ENCODE results near the gene CDK3. TPM values are rescaled to one million over a fixed set of nuclear protein-coding genes. Genes with fewer than 3 reads are reported as not detected.

CDK3 gene
- total RNA-seq, 1 experiment from 2014 or later = 7.1 TPM

- no peaks in the 10 kb centered on the region for H3K9me2 ChIP-seq (ENCODE audit: insufficient read depth)
- H3K4me3 ChIP-seq (replicated peaks in 1 of 2; ENCODE audit: low read depth in 1 of 2, low read length in 2 of 2) = no peak overlapping the region
- no TSS peak for BruUV-seq (replicated peaks)
- POLR2A ChIA-PET = interaction anchor here (1.1 kb wide), 1 partner anchor 19 kb away, joined by 8 read pairs; the partner anchor contains the start of genes ACOX1 and TEN1
- no peak overlapping the region for H3K4me2 ChIP-seq (ENCODE audit: low read length)
- H4K20me1 ChIP-seq (ENCODE audit: insufficient read depth) = no peaks in the 10 kb centered on the region
- intact Hi-C loops (cut with micrococcal nuclease) = no loop called here
- ATAC-seq (no peak), DNase-seq (ENCODE audit: low read depth, low spot score) (no peak)
- no peak overlapping the region for H3K9ac ChIP-seq (ENCODE audit: low read length)
- H3K9me3 ChIP-seq (ENCODE audit: control insufficient read depth in 1 of 2, insufficient read depth in 1 of 2, low read depth in 1 of 2, low read length in 2 of 2) = no peaks in the 10 kb centered on the region
- RAD21 ChIA-PET (ENCODE audit: low non-redundant PET in 1 of 2, low total read pairs in 2 of 2, uncharacterized antibody in 2 of 2, unreplicated experiment in 2 of 2) = no interaction called here
- H3K27ac ChIP-seq (ENCODE audit: low read depth, low read length) = no peak overlapping the region
- H3K36me3 ChIP-seq (ENCODE audit: control insufficient read depth in 1 of 2, insufficient read depth in 2 of 2, low read length in 2 of 2) = peaks cover 10 to 13% of the 10 kb centered on the region in 2 experiments; a peak in 3 of 4 replicates
- no peak for TF ChIP-seq SP1 (IDR thresholded peaks at IDR 0.05; ENCODE audit: low read depth)
- TF ChIP-seq YY1 (IDR thresholded peaks at IDR 0.05; ENCODE audit: extremely low read depth, insufficient replicate concordance, low read depth, low read length) = no peak
- no peak for TF ChIP-seq SRF (IDR thresholded peaks at IDR 0.05; ENCODE audit: low read depth)
- no peak for TF ChIP-seq EZH2phosphoT487 (IDR thresholded peaks at IDR 0.05; ENCODE audit: borderline replicate concordance)
- no peak for TF ChIP-seq REST (IDR thresholded peaks at IDR 0.05; ENCODE audit: low read depth)
- TF ChIP-seq ELF1 (IDR thresholded peaks at IDR 0.05; ENCODE audit: borderline replicate concordance, low read depth) = no peak
- TF ChIP-seq ZNF274 (IDR thresholded peaks at IDR 0.05; ENCODE audit: low read depth, low read length) = no peak
- TF ChIP-seq POLR2A (IDR thresholded peaks at IDR 0.05; ENCODE audit: borderline replicate concordance, extremely low read depth, insufficient read depth, insufficient read length) = no peak
- TF ChIP-seq TCF7L2 (IDR thresholded peaks at IDR 0.05; ENCODE audit: borderline replicate concordance, extremely low read depth, insufficient read depth, insufficient read length) = no peak
- no peak for TF ChIP-seq RAD21 (IDR thresholded peaks at IDR 0.05; ENCODE audit: low read depth)
- no peak for TF ChIP-seq SIN3A (IDR thresholded peaks at IDR 0.05; ENCODE audit: low read depth)
- no peak for TF ChIP-seq ATF3 (IDR thresholded peaks at IDR 0.05)
- TF ChIP-seq ZFX (IDR thresholded peaks at IDR 0.05) = no peak
- no peak for TF ChIP-seq CTCF (IDR thresholded peaks at IDR 0.05 in 2 of 3, conservative IDR thresholded peaks at IDR 0.05 in 1 of 3; ENCODE audit: borderline replicate concordance in 1 of 3, insufficient read depth in 1 of 3, low read depth in 2 of 3, low read length in 2 of 3)
- no peak for TF ChIP-seq FOSL1 (IDR thresholded peaks at IDR 0.05; ENCODE audit: low read depth)
- no peak for TF ChIP-seq CEBPB (IDR thresholded peaks at IDR 0.05; ENCODE audit: low read depth)
- no peak for TF ChIP-seq EGR1 (IDR thresholded peaks at IDR 0.05; ENCODE audit: low read depth)
- no peak for TF ChIP-seq JUND (IDR thresholded peaks at IDR 0.05)
- TF ChIP-seq EZH2 (IDR thresholded peaks at IDR 0.05) = no peak
- no peaks in the 10 kb centered on the region for H3K79me2 ChIP-seq (ENCODE audit: insufficient read depth, low read length)
- H3K4me1 ChIP-seq (ENCODE audit: control insufficient read depth in 1 of 2, insufficient read depth in 2 of 2, low read length in 2 of 2) = no peaks in the 10 kb centered on the region
- CTCF ChIA-PET = no interaction called here
- no peak overlapping the region for H2AFZ ChIP-seq (ENCODE audit: low read depth, low read length, poor library complexity, severe bottlenecking)
- no peaks in the 10 kb centered on the region for H3K27me3 ChIP-seq (ENCODE audit: insufficient read depth, low read length)
Observed at GRCh38 chr17:75959051-75959838, 41.4 kb upstream of the CDK3 start.
